SJCRH30 (cell line): ENCODE results near the gene CILP2. TPM values are rescaled to one million over a fixed set of nuclear protein-coding genes. Genes with fewer than 3 reads are reported as not detected.
A peak's percentile ranks its signal among the peaks of the same experiment; 100 is the strongest.

Experiments
- DNase-seq, 2 experiments: peaks; one replicate each; pipeline ENCODE4 v3.0.0-alpha.2; 2015 to 2020
- H3K27ac ChIP-seq: fragments of 250-450 bp; sonication (Bioruptor Pico); 2 replicates; pipeline ENCODE4 v1.5.1; 2020; ENCODE audit warnings: mild to moderate bottlenecking, moderate library complexity
- H3K27me3 ChIP-seq: fragments of 250-450 bp; sonication (Bioruptor Pico); 2 replicates; pipeline ENCODE4 v1.5.1; 2020; ENCODE audit warnings: mild to moderate bottlenecking, moderate library complexity
- H3K36me3 ChIP-seq: fragments of 250-450 bp; sonication (Bioruptor Pico); 2 replicates; pipeline ENCODE4 v1.5.1; 2020; ENCODE audit warnings: mild to moderate bottlenecking, moderate library complexity
- H3K4me1 ChIP-seq: fragments of 250-450 bp; sonication (Bioruptor Pico); 2 replicates; pipeline ENCODE4 v1.5.1; 2020; ENCODE audit warnings: mild to moderate bottlenecking, moderate library complexity
- H3K4me3 ChIP-seq: fragments of 250-450 bp; sonication (Bioruptor Pico); 2 replicates; pipeline ENCODE4 v1.5.1; 2020; ENCODE audit warnings: mild to moderate bottlenecking, moderate library complexity
- H3K9me3 ChIP-seq: fragments of 250-450 bp; sonication (Bioruptor Pico); replicated peaks from 2 replicates; pipeline ENCODE4 v1.5.1; 2020; ENCODE audit warnings: mild to moderate bottlenecking, moderate library complexity
- total RNA-seq: library from RNA; depleted of rRNA; stranded (reverse); fragments of >200 nt; shearing (Covaris generic); gene quantifications from 2 replicates; pipeline ENCODE4 v1.2.3, GENCODE V29; 2014

CILP2 gene
- total RNA-seq, 1 experiment from 2014 or later = 1.1 TPM

DNA sequence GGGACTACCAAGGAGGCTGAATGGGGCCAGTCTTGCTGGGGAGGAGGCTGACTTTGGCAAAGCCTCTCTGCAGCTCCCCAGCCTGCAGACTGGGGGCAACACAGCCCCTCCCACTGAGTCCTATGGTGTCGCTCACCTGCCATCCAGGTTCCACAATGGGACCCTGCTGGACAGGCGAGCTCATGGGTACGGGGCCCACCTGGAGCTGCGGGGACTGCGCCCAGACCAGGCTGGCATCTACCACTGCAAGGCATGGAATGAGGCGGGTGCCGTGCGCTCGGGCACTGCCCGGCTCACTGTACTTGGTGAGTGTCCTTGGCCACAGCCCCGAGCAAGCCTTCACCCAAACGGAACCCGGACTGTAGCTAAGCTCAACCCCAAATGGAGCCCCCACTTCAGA is 5.0 kb downstream of the CILP2 start:
- Histone ChIP-seq H3K9me3 (no peaks in the 10 kb centered on the region), H3K27me3 (no peaks in the 10 kb centered on the region), H3K4me1 (peaks cover 5% of the 10 kb centered on the region; the same call in 1 of the 2 replicates), H3K27ac (no peak overlapping the region), H3K36me3 (no peaks in the 10 kb centered on the region), H3K4me3 (no peak overlapping the region)
- DNase-seq = no peak

DNA sequence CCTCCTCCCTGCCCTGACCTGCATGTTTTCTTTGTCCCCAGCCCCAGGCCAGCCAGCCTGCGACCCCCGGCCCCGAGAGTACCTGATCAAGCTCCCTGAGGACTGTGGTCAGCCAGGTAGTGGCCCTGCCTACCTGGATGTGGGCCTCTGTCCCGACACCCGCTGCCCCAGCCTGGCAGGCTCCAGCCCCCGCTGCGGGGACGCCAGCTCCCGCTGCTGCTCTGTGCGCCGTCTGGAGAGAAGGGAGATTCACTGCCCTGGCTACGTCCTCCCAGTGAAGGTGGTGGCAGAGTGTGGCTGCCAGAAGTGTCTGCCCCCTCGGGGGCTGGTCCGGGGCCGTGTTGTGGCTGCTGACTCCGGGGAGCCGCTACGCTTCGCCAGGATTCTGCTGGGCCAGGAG is 5.6 kb downstream of the CILP2 start:
- DNase-seq = no peak
- H3K4me1 ChIP-seq = peaks cover 2% of the 10 kb centered on the region; the same call in 1 of the 2 replicates
- H3K4me3 ChIP-seq = no peak overlapping the region
- no peaks in the 10 kb centered on the region for H3K36me3 ChIP-seq
- H3K27me3 ChIP-seq = no peaks in the 10 kb centered on the region
- H3K9me3 ChIP-seq = no peaks in the 10 kb centered on the region
- H3K27ac ChIP-seq = no peak overlapping the region

DNA sequence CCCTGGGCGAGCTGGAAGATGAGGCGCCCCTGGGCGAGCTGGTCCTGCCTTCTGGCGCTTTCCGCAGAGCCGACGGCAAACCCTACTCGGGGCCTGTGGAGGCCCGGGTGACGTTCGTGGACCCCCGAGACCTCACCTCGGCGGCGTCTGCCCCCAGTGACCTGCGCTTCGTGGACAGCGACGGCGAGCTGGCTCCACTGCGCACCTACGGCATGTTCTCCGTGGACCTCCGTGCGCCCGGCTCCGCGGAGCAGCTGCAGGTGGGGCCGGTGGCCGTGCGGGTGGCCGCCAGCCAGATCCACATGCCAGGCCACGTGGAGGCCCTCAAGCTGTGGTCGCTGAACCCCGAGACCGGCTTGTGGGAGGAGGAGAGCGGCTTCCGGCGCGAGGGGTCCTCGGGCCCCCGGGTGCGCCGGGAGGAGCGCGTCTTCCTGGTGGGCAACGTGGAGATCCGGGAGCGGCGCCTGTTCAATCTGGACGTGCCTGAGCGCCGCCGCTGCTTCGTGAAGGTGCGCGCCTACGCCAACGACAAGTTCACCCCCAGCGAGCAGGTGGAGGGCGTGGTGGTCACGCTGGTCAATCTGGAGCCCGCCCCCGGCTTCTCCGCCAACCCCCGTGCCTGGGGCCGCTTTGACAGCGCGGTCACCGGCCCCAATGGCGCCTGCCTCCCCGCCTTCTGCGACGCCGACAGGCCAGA is 6.3 kb downstream of the CILP2 start:
- H3K27ac ChIP-seq = no peak overlapping the region
- no peaks in the 10 kb centered on the region for H3K9me3 ChIP-seq
- no peak overlapping the region for H3K4me3 ChIP-seq
- no peaks in the 10 kb centered on the region for H3K36me3 ChIP-seq
- DNase-seq = no peak
- no peaks in the 10 kb centered on the region for H3K4me1 ChIP-seq
- no peaks in the 10 kb centered on the region; the same call in 1 of the 2 replicates for H3K27me3 ChIP-seq

DNA sequence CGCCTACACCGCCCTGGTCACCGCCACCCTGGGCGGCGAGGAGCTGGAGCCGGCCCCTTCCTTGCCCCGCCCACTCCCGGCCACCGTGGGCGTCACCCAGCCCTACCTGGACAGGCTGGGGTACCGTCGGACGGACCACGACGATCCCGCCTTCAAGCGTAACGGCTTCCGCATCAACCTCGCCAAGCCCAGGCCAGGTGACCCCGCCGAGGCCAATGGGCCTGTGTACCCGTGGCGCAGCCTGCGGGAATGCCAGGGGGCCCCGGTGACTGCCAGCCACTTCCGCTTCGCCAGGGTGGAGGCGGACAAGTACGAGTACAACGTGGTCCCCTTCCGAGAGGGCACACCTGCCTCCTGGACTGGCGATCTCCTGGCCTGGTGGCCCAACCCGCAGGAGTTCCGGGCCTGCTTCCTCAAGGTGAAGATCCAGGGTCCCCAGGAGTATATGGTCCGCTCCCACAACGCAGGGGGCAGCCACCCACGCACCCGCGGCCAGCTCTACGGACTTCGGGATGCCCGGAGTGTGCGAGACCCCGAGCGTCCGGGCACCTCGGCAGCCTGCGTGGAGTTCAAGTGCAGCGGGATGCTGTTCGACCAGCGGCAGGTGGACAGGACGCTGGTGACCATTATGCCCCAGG is 7.0 kb downstream of the CILP2 start:
- no peaks in the 10 kb centered on the region for H3K36me3 ChIP-seq
- peaks cover 6% of the 10 kb centered on the region; the same call in 1 of the 2 replicates for H3K27me3 ChIP-seq
- no peak for DNase-seq
- no peak overlapping the region for H3K4me3 ChIP-seq
- H3K4me1 ChIP-seq = no peaks in the 10 kb centered on the region
- H3K9me3 ChIP-seq = no peaks in the 10 kb centered on the region
- no peak overlapping the region for H3K27ac ChIP-seq

DNA sequence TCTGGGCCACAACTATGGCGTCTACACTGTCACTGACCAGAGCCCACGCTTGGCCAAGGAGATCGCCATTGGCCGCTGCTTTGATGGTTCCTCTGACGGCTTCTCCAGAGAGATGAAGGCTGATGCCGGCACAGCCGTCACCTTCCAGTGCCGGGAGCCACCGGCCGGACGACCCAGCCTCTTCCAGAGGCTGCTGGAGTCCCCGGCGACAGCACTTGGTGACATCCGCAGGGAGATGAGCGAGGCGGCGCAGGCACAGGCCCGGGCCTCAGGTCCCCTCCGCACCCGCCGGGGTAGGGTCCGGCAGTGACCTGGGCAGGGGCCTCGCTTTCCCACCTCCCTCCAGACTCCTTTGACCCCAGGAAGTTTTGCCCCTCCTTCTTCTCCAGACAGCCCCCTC is 7.6 kb downstream of the CILP2 start:
- no peaks in the 10 kb centered on the region for H3K4me1 ChIP-seq
- H3K9me3 ChIP-seq = no peaks in the 10 kb centered on the region
- H3K27me3 ChIP-seq = peaks cover 8% of the 10 kb centered on the region; the same call in 1 of the 2 replicates
- no peak overlapping the region for H3K4me3 ChIP-seq
- DNase-seq = no peak
- H3K36me3 ChIP-seq = no peaks in the 10 kb centered on the region
- no peak overlapping the region for H3K27ac ChIP-seq

DNA sequence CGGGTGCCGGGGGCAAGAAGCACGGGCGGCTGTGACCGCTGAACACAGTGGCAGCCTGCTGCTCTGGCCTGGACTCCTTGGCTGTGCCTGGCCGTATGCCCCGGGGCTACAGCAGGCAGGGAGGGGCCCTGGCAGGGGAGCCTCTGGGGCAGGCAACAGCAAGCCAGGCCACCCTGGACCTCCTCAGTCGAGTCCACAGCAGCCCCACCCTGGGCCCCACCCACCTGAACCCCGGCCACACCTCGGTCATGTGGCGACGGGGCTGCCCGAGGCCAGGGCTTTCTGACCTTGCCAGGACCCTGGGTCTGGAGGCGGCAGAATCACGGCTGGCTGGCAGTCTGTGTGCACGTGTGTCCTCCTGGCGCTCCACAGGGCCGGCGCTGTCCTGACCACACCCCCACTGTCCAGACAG is 8.7 kb downstream of the CILP2 start:
- Histone ChIP-seq H3K9me3 (no peaks in the 10 kb centered on the region), H3K27me3 (peaks cover 8% of the 10 kb centered on the region; the same call in 1 of the 2 replicates), H3K4me3 (no peak overlapping the region), H3K4me1 (no peaks in the 10 kb centered on the region), H3K36me3 (no peaks in the 10 kb centered on the region), H3K27ac (no peak overlapping the region)
- no peak for DNase-seq

DNA sequence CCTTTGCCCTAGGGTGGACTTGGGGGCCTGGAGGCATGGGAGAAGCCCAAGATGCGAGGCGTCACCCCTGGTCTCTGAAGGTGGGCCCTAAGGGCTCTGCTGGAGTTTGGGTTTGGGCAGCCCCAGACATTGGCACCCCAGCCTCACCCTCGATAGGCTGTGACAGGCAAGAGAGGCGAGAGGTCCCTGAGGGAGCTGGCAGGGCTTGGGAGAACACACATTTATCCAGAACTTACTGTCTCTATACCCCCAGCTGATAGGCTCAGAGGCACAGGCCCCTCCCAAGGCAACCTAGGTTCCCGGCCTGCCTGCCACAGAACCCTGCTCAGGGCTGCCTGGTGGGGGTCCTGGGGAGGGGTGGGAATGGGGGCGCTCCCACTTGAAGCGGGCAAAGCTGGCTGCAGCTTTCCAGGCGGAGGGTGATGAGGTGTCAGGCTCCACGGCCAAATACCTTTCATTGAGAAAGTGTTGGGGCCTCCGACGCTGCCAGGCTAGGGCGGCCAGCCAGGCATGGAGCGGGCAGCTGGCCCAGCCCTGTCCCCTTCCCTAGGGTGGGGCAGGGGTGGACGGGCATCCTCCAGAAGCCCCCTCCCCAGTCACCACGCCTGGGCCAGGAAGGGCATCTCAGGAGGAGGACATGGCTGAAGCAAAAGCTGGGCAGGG is 9.7 kb downstream of the CILP2 start:
- H3K4me3 ChIP-seq = no peak overlapping the region
- H3K27me3 ChIP-seq = peaks cover 8% of the 10 kb centered on the region; the same call in 1 of the 2 replicates
- no peak overlapping the region for H3K27ac ChIP-seq
- H3K9me3 ChIP-seq = no peaks in the 10 kb centered on the region
- H3K4me1 ChIP-seq = no peaks in the 10 kb centered on the region
- no peak for DNase-seq
- H3K36me3 ChIP-seq = no peaks in the 10 kb centered on the region

DNA sequence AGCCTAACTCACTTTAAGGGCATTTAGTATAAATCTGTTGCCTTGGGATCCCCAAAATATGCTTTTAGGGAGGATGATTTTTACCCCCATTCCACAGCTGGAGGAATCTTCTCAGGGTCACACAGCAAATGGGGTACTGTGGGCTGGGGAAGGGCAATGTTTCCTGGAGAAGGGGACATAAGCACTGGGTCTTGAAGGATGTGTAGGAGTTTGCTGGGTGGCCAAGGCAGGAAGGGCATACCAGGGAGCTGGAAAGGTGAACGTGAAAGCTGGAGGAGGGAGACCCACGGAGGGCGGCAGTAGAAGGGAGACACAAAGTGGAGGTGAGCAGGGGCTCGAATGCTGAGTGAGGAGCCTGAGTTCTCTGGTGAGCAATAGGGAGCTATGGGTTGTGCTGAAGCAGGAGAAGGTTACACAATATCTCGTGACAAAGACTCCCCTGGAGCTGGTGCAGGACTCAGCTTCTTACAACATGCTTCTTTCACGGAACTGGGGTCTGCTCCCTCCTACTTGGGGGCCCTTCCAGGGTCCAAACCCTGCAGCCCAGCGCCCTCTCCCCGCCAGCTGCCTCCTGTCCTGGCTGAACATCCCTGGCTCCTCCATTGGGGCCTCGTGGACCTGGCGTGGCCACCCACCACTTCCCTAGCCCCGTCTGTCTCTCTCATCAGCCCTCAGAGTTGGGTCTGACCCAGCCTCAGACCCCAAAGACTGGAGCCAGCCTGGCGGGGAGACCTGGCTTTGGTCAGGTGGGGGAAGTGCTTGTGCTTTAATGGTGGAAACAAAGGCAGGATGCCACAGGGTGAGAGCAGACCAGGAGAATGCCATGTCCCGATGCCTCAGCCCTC is 11.1 kb downstream of the CILP2 start:
- no peaks in the 10 kb centered on the region for H3K36me3 ChIP-seq
- H3K27ac ChIP-seq = no peak overlapping the region
- DNase-seq = no peak
- no peaks in the 10 kb centered on the region for H3K4me1 ChIP-seq
- H3K27me3 ChIP-seq = peaks cover 8% of the 10 kb centered on the region; the same call in 1 of the 2 replicates
- no peaks in the 10 kb centered on the region for H3K9me3 ChIP-seq
- H3K4me3 ChIP-seq = no peak overlapping the region

DNA sequence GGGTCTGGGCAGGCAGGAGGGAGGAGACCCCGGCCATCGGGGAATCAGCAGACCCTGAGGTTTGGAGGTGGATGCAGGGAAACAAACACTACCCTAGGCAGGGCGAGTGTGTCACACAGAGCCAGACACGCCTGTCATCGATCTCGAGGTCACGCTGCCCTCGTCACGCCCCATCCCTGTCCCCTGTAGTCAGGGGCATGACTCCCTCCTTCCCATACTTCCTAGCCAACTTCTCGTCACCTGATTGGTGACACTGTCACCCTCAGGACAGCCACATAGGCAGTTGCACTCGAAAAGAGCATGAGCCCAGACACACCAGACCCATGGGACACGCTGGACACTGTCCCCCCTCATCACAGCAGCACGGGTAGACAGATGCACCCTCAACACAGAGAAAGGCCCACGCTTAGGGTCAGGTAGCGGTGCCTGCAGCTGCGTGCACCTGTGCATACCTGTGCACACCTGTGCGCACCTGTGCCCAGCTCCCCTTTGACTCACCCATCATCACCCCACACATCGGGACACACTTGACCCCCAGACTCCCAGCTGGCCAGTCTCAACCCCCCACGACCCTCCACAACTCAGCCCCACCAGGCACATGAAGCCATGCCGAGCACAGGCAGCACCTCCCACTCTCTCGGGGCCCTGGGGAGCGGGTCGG is 11.9 kb downstream of the CILP2 start:
- H3K4me1 ChIP-seq = no peaks in the 10 kb centered on the region
- no peak overlapping the region for H3K27ac ChIP-seq
- no peak for DNase-seq
- no peaks in the 10 kb centered on the region for H3K36me3 ChIP-seq
- no peak overlapping the region for H3K4me3 ChIP-seq
- H3K27me3 ChIP-seq = peaks cover 8% of the 10 kb centered on the region; the same call in 1 of the 2 replicates
- H3K9me3 ChIP-seq = no peaks in the 10 kb centered on the region

DNA sequence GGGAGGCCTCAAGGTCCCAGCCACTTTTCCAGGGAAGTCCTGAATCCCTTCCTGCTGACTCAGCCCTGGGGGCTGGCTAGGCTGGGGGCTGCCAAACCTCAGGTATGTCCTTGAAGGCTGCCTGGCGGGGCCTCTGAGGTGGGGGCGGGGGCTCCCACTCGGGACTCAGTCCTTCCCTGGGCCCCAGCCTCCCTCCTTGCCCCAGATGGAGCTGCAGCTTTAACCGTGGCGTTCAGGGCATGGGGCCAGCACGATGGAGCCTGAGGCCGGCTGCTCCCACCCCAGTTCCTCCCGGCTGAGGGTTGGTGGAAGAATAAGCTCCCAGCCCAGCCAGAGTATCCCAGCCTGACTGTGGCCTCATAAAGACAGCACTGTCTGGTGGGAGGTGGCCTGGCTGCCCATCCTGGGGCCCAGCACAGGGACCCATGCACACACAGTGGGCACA is 12.4 kb downstream of the CILP2 start:
- H3K27ac ChIP-seq = no peak overlapping the region
- peak in 1 of 2 experiments; percentile 31 for DNase-seq
- no peaks in the 10 kb centered on the region for H3K4me1 ChIP-seq
- no peak overlapping the region for H3K4me3 ChIP-seq
- no peaks in the 10 kb centered on the region for H3K9me3 ChIP-seq
- H3K36me3 ChIP-seq = no peaks in the 10 kb centered on the region
- peaks cover 8% of the 10 kb centered on the region; the same call in 1 of the 2 replicates for H3K27me3 ChIP-seq

DNA sequence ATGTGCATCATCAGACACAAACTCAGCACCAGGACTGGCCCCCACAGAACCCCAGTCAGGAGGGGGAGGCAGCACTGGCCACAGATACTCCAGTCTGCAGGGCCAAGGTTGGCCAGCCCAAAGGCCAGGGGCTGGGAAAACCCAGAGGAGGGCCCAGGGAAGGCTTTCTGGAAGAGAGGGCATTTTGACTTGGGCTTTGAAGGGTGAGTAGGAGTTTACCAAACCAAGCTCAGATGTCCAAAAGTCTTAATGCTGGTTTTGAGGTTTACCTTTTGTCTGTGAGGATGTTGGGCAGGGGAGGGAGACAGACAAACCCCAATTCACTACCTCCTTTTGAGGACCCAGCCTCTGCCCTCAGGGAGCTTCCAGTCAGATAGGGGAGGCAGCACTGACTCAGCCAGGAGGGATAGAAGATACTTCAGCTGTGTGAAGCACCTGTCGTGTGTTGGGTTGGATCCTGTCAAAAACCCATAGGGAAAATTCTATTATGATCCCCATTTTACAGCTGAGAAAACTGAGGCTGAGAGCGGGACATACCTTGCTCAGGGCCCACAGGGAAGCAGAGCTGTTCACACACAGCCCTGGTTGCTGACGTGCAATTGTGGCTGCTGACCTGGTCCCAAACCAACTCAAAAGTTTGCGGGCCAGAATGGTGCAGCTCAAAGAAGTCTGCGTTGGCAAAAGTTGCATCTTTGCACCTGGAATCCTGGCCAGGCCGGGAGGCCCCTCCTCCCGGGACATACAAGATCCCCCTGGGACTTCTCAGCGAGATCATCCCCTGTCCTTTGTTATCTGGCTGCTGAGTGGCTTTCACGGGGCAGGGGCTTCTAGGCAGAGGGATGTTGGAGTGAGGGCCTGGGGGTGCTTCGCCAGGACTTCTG is 13.1 kb downstream of the CILP2 start:
- DNase-seq = peak in 1 of 2 experiments; percentile 36
- H3K4me1 ChIP-seq = no peaks in the 10 kb centered on the region
- peaks cover 8% of the 10 kb centered on the region; the same call in 1 of the 2 replicates for H3K27me3 ChIP-seq
- H3K27ac ChIP-seq = no peak overlapping the region
- no peak overlapping the region for H3K4me3 ChIP-seq
- no peaks in the 10 kb centered on the region for H3K9me3 ChIP-seq
- H3K36me3 ChIP-seq = no peaks in the 10 kb centered on the region

DNA sequence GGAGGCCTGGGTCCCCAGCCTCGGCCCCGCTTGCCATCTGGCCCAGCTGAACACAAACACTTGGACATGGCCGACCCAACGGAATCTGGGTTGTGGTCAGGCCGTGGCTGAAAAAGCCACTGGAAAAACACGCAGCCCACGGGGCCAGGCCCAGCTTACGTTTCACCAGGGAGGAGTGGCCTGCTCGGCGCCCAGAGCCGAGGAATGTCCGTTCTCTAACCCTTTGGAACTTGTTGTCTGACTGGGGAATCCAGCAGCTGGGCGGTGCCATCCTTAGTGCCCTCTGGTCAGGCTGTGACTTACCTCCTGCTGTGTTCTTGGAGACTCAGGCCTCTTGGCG is 13.8 kb downstream of the CILP2 start:
- DNase-seq = peak in 1 of 2 experiments; percentile 31
- H3K9me3 ChIP-seq = no peaks in the 10 kb centered on the region
- H3K27ac ChIP-seq = no peak overlapping the region
- H3K36me3 ChIP-seq = no peaks in the 10 kb centered on the region
- no peak overlapping the region for H3K4me3 ChIP-seq
- H3K4me1 ChIP-seq = no peaks in the 10 kb centered on the region
- H3K27me3 ChIP-seq = peaks cover 8% of the 10 kb centered on the region; the same call in 1 of the 2 replicates

DNA sequence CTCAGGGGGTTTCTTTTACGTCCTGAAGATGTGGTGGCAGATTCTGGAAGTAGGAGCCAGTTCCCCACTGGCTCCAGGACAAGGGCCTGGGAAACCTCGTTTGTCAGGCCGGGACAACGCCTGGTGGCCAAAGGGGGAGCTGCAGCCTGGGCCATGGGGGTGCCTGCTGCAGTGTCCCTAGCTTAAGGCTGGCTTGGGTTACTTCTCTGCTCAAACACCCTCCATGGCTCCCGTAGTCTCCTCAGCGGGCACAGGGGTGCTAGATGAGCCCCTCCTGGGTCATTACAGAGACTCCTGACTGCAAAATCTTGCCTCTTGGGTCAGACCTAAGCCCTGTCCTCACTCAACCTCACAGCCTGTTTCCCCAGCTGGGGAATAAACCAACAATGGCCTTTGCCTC is 14.7 kb downstream of the CILP2 start:
- peak; percentile 51 to 66 for DNase-seq
- Histone ChIP-seq H3K4me1 (no peaks in the 10 kb centered on the region), H3K27ac (no peak overlapping the region)

More for the DNA sequence above, 14.7 kb downstream of the CILP2 start:
- Histone ChIP-seq H3K9me3 (no peaks in the 10 kb centered on the region), H3K4me3 (no peak overlapping the region), H3K27me3 (peaks cover 8% of the 10 kb centered on the region; the same call in 1 of the 2 replicates), H3K36me3 (no peaks in the 10 kb centered on the region)
